ENCODE data around the gene ZBED6.

The ZBED6 gene

GRCh38 chr1:203840208-203840808, 44.9 kb downstream of the ZBED6 start:
- no peak for DNase-seq (ENCODE audit: low read depth in 2 of 2)

DNA sequence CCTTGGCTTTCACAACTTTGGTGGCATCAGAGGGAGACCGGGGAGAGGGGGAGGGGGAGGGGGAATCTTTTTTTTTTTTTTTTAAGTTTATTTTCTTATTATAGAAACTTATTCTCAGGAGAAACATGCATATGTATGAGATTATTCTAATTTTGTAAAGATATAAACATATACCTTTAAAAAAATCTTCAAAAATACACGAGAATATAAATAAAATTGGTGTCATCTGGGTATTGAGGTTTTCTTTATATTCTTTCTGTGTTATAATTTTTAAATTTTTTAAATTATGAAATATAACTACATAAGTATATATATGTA, 47.1 kb downstream of the ZBED6 start:
- no peak for DNase-seq (ENCODE audit: low read depth in 2 of 2)

GRCh38 chr1:203843435-203843834, 48.0 kb downstream of the ZBED6 start:
- DNase-seq (ENCODE audit: low read depth in 2 of 2), result no peak
